Measurements from ENCODE around the gene DNAH8. TPM values are rescaled to one million over a fixed set of nuclear protein-coding genes. Genes with fewer than 3 reads are reported as not detected.

The DNAH8 gene
- total RNA-seq, 1 donor from 2014 or later = 0.05 TPM

GRCh38 chr6:39009476-39009875 is 294.4 kb downstream of the DNAH8 start:
- DNase-seq (ENCODE audit: low read depth, low spot score) = no peak
- no peak for TF ChIP-seq CTCF (conservative IDR thresholded peaks at IDR 0.05)
- Mint-ChIP-seq H3K27ac (ENCODE audit: unreplicated experiment) (no peak overlapping the region), H3K27me3 (ENCODE audit: low read depth) (peaks cover 85% of the 10 kb centered on the region), H3K36me3 (ENCODE audit: low read depth) (no peaks in the 10 kb centered on the region), H3K9me3 (no peaks in the 10 kb centered on the region), H3K4me1 (no peaks in the 10 kb centered on the region), H3K4me3 (no peak overlapping the region)

- no peak for TF ChIP-seq CTCF (conservative IDR thresholded peaks at IDR 0.05)
- Mint-ChIP-seq H3K4me3 (no peak overlapping the region), H3K36me3 (ENCODE audit: low read depth) (no peaks in the 10 kb centered on the region), H3K9me3 (no peaks in the 10 kb centered on the region), H3K4me1 (no peaks in the 10 kb centered on the region), H3K27me3 (ENCODE audit: low read depth) (peaks cover 24% of the 10 kb centered on the region), H3K27ac (ENCODE audit: unreplicated experiment) (no peak overlapping the region)
- DNase-seq (ENCODE audit: low read depth, low spot score) = no peak
Measured at GRCh38 chr6:39016839-39017546, 301.9 kb downstream of the DNAH8 start.

DNA sequence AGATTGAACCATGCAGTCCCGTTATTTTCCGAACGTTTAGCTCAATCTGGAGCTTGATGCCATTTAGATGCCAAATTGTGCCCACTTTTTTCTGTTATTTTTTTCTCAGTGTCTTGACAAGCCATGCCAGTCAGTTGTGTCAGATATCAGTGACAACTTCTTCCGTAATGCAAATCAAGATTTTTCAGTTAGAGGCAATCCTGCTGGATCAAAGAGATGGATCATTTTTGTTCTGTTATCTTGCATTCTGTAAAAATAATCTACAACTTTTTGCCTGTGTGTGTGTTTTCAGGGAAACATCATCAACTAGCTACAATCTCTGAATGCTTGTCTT is 302.4 kb downstream of the DNAH8 start:
- TF ChIP-seq CTCF (conservative IDR thresholded peaks at IDR 0.05) = no peak
- Mint-ChIP-seq H3K36me3 (ENCODE audit: low read depth) (no peaks in the 10 kb centered on the region), H3K27ac (ENCODE audit: unreplicated experiment) (no peak overlapping the region), H3K4me1 (no peaks in the 10 kb centered on the region), H3K27me3 (ENCODE audit: low read depth) (peaks cover 19% of the 10 kb centered on the region), H3K9me3 (no peaks in the 10 kb centered on the region), H3K4me3 (no peak overlapping the region)
- no peak for DNase-seq (ENCODE audit: low read depth, low spot score)

- Mint-ChIP-seq H3K4me3 (no peak overlapping the region), H3K27me3 (ENCODE audit: low read depth) (peaks cover 15% of the 10 kb centered on the region), H3K36me3 (ENCODE audit: low read depth) (no peaks in the 10 kb centered on the region), H3K9me3 (no peaks in the 10 kb centered on the region), H3K4me1 (no peaks in the 10 kb centered on the region), H3K27ac (ENCODE audit: unreplicated experiment) (no peak overlapping the region)
- no peak for DNase-seq (ENCODE audit: low read depth, low spot score)
- no peak for TF ChIP-seq CTCF (conservative IDR thresholded peaks at IDR 0.05)
Measured at GRCh38 chr6:39018103-39018502, 303.0 kb downstream of the DNAH8 start.

GRCh38 chr6:39020136-39020535 is 305.0 kb downstream of the DNAH8 start:
- DNase-seq (ENCODE audit: low read depth, low spot score) = no peak
- TF ChIP-seq CTCF (conservative IDR thresholded peaks at IDR 0.05) = no peak
- Mint-ChIP-seq H3K9me3 (no peaks in the 10 kb centered on the region), H3K4me1 (no peaks in the 10 kb centered on the region), H3K36me3 (ENCODE audit: low read depth) (no peaks in the 10 kb centered on the region), H3K27ac (ENCODE audit: unreplicated experiment) (no peak overlapping the region), H3K27me3 (ENCODE audit: low read depth) (peaks cover 3% of the 10 kb centered on the region), H3K4me3 (no peak overlapping the region)
